NOMO-1 treated with dmso at 0.1 percent for 144 hours (cell line): ENCODE measurements around the gene GREB1.

ENCODE experiments used
- DNase-seq: peaks from one replicate; lab custom pipeline; 2025; ENCODE audit not compliant: unreplicated experiment; lab: John Stamatoyannopoulos, UW

Gene GREB1

GRCh38 chr2:11537951-11538350 lies 4.1 kb downstream of the GREB1 start:
- no peak for DNase-seq

GRCh38 chr2:11539317-11540147 lies 5.7 kb downstream of the GREB1 start:
- no peak for DNase-seq

- no peak for DNase-seq
These were observed 6.5 kb downstream of the GREB1 start for GRCh38 chr2:11540148-11540995.

GRCh38 chr2:11540996-11541692 lies 7.3 kb downstream of the GREB1 start:
- no peak for DNase-seq

- DNase-seq = no peak
These were observed 7.9 kb downstream of the GREB1 start for GRCh38 chr2:11541693-11542274.

- no peak for DNase-seq
These were observed 8.5 kb downstream of the GREB1 start for GRCh38 chr2:11542275-11542819.

- no peak for DNase-seq
These were observed 9.7 kb downstream of the GREB1 start for GRCh38 chr2:11543337-11544216.

- no peak for DNase-seq
These were observed 12.2 kb downstream of the GREB1 start for GRCh38 chr2:11546072-11546471.

- DNase-seq = no peak
These were observed 14.2 kb downstream of the GREB1 start for GRCh38 chr2:11547912-11548497.

GRCh38 chr2:11550302-11550701 lies 16.5 kb downstream of the GREB1 start:
- DNase-seq = no peak

GRCh38 chr2:11550901-11551568 lies 17.2 kb downstream of the GREB1 start:
- DNase-seq = no peak

- DNase-seq = no peak
These were observed 17.9 kb downstream of the GREB1 start for GRCh38 chr2:11551569-11552259.

GRCh38 chr2:11552260-11552638 lies 18.4 kb downstream of the GREB1 start:
- no peak for DNase-seq

GRCh38 chr2:11553661-11554398 lies 20.0 kb downstream of the GREB1 start:
- peak; percentile 80 for DNase-seq

- DNase-seq = no peak
These were observed 20.5 kb downstream of the GREB1 start for GRCh38 chr2:11554399-11554716.

GRCh38 chr2:11556101-11556806 lies 22.4 kb downstream of the GREB1 start:
- DNase-seq = peak; percentile 54

- DNase-seq = no peak
These were observed 24.5 kb downstream of the GREB1 start for GRCh38 chr2:11558214-11558886.
